Brain microvascular endothelial cell (primary cell): ENCODE measurements around the gene PPP1R10.
A peak's percentile ranks its signal among the peaks of the same experiment; 100 is the strongest.

Source experiments
- DNase-seq: peaks from one replicate; pipeline ENCODE4 v3.0.0-alpha.2; 2020
- H3K27ac ChIP-seq: fragments of 250-450 bp; sonication (Bioruptor Pico); 2 replicates; pipeline ENCODE4 v1.5.1; 2020; ENCODE audit warnings: mild to moderate bottlenecking, moderate library complexity
- H3K27me3 ChIP-seq: fragments of 250-450 bp; sonication (Bioruptor Pico); replicated peaks from 2 replicates; pipeline ENCODE4 v1.5.1; 2020; ENCODE audit warnings: mild to moderate bottlenecking
- H3K36me3 ChIP-seq: fragments of 250-450 bp; sonication (Bioruptor Pico); replicated peaks from 2 replicates; pipeline ENCODE4 v1.5.1; 2020; ENCODE audit warnings: mild to moderate bottlenecking
- H3K4me3 ChIP-seq: 2 replicates; pipeline ENCODE4 v1.5.1; 2011; ENCODE audit warnings: low read depth, mild to moderate bottlenecking, control low read depth, low read length, moderate library complexity
- CTCF ChIP-seq: IDR thresholded peaks from 2 replicates; pipeline ENCODE4 v1.5.1; 2011; ENCODE audit warnings: low read depth, mild to moderate bottlenecking, moderate library complexity, low read length, control low read depth, inconsistent platforms; ENCODE audit errors: missing control alignments
- in situ Hi-C: cut with HindIII; loops from 2 replicates; pipeline ENCODE4 v1.10.0; 2017; ENCODE audit warnings: low sequenced_read_pairs, low pct_ligation_motif_present

Gene PPP1R10

DNA sequence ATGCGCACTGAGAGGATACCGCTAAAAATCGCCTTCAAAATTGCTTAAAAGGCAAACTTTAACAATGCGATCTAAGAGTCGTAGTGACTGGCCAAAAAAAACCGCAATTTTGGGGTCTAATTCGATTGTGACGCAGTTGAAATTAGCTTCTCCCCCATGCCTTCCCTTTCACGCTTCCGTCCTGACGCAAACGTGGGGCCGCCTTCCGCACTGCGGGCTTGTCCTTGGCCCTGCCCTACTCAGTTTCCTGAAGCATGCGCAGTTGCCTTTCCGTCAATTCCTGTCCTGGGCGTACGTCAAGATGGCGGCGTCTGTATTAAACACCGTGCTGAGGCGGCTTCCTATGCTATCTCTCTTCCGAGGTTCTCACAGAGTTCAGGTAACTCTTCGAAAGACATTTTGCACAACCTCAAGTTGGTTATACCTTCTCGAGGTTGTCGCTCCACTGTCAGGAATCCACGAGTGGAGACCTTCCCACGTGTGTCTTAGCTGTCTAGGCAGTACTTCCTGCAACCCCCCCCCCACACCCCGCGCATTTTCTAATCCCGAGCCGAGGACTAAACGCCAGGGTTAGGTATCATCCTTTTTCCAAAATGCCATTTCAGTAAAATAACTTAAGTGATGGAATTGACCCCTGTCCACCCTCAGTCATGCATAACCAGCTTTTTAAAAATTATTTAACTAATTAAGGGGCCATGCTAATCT lies 674 bp upstream of the PPP1R10 start, which contains the start of gene MRPS18B:
MRPS18B (plus strand) TSS at position 276 of the 705 bp plus-strand sequence; CDS start at position 302, 26 bp downstream.
- no peak for TF ChIP-seq CTCF
- DNase-seq, result peak; percentile 96
- H3K27ac ChIP-seq, result peak within 1 kb of the TSS; percentile 99
- no peaks in the 10 kb centered on the region for H3K27me3 ChIP-seq
- H3K36me3 ChIP-seq, result peaks cover 33% of the 10 kb centered on the region
- peak within 1 kb of the TSS; percentile 96 for H3K4me3 ChIP-seq
- in situ Hi-C loops, result no loop called here

GRCh38 chr6:30615958-30616810 lies 859 bp downstream of the PPP1R10 start:
- Histone ChIP-seq H3K36me3 (peaks cover 26% of the 10 kb centered on the region), H3K4me3 (peak overlapping the region; percentile 96), H3K27ac (peak overlapping the region; percentile 99), H3K27me3 (no peaks in the 10 kb centered on the region)
- no peak for TF ChIP-seq CTCF
- in situ Hi-C loops, result no loop called here
- no peak for DNase-seq

- peaks cover 24% of the 10 kb centered on the region for H3K36me3 ChIP-seq
- in situ Hi-C loops, result no loop called here
- H3K27ac ChIP-seq, result peak overlapping the region; percentile 99
- H3K27me3 ChIP-seq, result no peaks in the 10 kb centered on the region
- no peak for TF ChIP-seq CTCF
- peak; percentile 45 for DNase-seq
- peak overlapping the region; percentile 96 for H3K4me3 ChIP-seq
Observed at GRCh38 chr6:30615219-30615957, 1.7 kb downstream of the PPP1R10 start.

DNA sequence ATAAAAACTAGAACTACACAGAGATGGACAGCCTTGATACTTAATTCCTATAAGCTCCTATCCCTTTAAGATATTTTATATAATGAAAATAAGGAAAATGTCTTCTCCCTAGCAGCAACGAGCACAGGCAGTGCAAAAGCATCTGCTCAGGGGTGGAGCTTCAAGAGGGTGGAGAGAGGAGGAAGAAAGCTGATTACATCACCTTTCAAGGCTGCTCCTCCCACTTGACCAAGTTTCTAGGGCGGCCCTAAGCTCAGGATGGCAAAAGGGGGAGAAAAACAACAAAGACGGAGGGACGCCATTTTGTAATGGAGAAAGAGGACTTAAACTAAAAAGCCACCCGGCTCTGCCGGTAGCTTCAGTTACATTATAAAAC lies 2.2 kb downstream of the PPP1R10 start:
- DNase-seq, result peak; percentile 93
- Histone ChIP-seq H3K4me3 (peak overlapping the region; percentile 96), H3K36me3 (peaks cover 22% of the 10 kb centered on the region), H3K27me3 (no peaks in the 10 kb centered on the region), H3K27ac (peak overlapping the region; percentile 99)
- in situ Hi-C loops, result no loop called here
- TF ChIP-seq CTCF, result no peak

DNA sequence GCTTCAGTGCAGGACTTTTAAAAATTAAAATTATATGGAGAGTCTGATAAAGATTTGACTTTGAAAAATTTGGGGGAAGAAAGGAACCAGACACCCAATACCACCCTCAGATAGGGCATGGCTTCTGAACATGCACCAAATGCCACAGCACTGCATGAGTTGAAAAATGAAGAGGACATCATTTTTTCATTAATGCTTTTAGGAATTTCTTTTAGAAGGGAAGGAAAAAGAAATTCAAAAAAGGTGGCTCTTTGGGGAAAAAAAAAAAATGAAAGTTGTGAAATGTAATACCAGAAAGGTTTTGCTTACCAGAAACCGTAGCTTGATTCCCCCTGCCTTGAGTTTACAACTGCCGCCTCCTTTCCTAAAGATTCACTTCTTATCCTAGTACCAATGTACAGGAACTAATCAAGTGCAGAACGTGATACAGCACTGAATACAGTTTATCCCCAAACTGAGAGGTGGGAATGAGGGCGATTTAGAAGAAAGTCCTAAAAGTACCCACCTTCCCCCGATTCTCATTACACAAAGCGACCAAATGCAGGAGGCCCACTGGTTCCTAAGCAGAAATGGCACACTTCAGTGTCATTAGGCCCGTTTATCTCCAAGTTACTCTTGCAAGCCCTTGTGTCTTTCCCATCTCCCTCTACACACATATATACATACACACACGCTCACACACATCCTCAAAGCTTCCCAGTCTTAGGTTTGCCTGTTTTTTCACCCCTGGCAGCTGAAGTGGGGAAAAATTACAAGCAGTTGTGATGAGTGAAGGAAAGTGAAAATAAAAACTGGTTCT lies 2.8 kb downstream of the PPP1R10 start:
- in situ Hi-C loops, result no loop called here
- TF ChIP-seq CTCF, result no peak
- Histone ChIP-seq H3K36me3 (peaks cover 22% of the 10 kb centered on the region), H3K4me3 (peak overlapping the region; percentile 47), H3K27me3 (no peaks in the 10 kb centered on the region), H3K27ac (peak overlapping the region; percentile 37)
- no peak for DNase-seq
